Occipital lobe (tissue), 2 donors: ENCODE measurements around the gene DNAJC7. TPM values are rescaled to one million over a fixed set of nuclear protein-coding genes. Genes with fewer than 3 reads are reported as not detected.
"Not testable (repeated sequence)": the region's sequence is repeated elsewhere in the genome, so short reads cannot be mapped to it uniquely, and the experiment has no call there.

Experiments used
- DNase-seq: peaks from one replicate; lab custom pipeline; 2025; lab: John Stamatoyannopoulos, UW
- total RNA-seq: library from RNA; depleted of rRNA; stranded (reverse); fragments of >200 nt; gene quantifications from one replicate; pipeline ENCODE4 v1.2.3, GENCODE V29; 2014

The DNAJC7 gene
- total RNA-seq, 1 donor from 2014 or later: 78.0 TPM

GRCh38 chr17:41957869-41958439, 59.3 kb downstream of the DNAJC7 start:
- no peak for DNase-seq

- no peak for DNase-seq
Observed at GRCh38 chr17:41957031-41957868, 60.0 kb downstream of the DNAJC7 start.

GRCh38 chr17:41956522-41956921, 60.7 kb downstream of the DNAJC7 start:
- no peak for DNase-seq

- DNase-seq: no peak
Observed at GRCh38 chr17:41948762-41949460, 68.3 kb downstream of the DNAJC7 start.

DNA sequence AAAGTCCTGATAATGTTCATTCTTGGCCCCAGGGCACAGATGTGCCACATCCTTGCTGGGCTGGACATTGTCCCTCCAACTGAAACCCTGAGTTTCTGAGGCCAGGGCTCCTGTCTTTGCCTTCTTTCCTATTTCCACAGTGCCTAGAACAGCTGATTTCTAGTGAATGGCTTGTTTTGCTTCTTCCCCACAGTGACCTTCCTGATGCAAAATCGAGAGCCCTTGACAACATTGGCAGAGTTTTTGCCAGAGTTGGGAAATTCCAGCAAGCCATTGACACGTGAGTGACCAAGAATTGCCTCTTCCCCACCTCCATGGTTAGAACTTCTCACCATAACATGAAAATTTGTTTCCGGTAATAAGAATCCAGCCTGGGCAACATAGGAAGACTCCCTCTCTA, 72.3 kb downstream of the DNAJC7 start:
- no peak for DNase-seq

- no peak for DNase-seq
Observed at GRCh38 chr17:41943492-41943891, 73.7 kb downstream of the DNAJC7 start.

DNA sequence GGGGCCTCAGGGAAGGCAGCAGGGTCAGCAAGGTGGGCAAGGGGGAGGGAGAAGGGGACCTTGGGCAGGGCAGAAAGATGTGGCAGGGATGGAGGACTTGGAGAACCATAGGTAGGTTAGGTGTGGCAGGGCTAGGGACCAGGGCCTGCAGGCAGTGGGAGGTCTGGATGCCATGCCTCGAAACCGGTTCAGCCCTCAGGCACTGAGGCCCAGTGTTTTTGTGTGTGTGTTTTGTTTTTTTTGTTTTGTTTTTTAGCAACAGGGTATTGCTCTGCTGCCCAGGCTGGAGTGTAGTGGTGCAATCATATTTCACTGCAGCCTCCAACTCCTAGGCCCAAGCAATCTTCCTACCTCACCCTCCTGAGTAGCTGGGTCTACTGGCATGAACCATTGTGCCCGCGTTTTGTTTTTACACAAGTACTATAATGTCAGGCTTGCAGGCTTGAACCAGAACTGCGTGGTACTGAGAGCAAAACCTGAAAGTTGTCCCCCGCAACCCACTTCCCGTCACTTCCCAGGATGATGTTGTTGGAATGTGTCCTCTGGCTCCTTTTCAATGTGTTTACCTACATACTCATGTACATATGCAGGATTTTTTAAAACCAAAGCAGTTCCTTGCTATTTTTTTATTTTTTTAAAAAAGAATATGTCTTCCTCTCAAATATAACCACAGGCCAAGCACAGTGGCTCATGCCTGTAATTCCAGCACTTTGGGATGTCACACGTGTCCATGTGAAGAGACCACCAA, 74.4 kb downstream of the DNAJC7 start:
- no peak for DNase-seq

DNA sequence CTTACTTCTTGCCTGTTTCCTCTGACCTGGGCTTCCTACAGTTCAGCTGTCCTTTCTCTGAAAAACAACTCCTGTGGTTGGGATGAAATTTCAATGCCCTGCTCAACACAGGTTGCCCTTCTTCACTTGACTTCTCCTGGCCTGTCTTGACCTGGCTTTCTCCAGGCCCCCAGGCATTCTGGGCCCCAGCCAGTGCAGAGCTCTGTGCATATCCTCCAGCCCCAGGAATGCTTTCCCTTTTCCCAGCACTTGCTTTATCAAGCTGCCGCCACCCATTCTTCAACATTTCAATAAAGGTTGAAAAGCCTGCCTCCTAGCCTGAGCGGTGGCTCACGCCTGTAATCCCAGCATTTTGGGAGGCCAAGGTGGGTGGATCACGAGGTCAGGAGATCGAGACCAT, 76.1 kb downstream of the DNAJC7 start:
- DNase-seq: no peak

GRCh38 chr17:41939693-41940090, 77.5 kb downstream of the DNAJC7 start:
- no peak for DNase-seq

DNA sequence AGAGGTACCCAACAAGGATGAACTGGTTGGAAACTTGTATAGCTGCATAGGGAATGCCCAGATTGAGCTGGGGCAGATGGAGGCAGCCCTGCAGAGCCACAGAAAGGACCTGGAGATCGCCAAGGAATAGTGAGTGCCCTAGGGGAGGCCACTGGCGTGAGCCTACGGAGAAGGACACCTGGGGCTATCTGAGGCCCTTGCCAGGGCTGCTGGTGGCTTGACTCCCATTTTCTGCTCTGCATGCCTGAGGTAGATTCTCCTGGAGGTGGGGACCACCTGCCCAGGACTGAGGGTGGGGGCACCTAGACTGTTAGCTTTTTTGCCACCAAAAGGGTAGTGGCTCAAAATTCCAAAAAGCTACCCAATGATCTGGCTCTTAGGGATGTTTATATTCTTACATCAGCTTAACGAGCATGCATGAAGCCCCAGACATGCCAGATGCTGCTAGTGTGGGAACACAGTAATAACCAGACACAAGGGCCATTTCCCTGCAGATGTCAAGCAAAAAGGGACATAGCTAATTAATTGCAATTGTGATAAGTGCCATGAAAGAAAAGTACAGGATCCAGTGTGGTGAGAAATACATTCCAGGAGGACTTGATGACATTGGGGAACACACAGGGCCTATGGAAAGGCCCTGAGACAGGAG, 78.1 kb downstream of the DNAJC7 start:
- no peak for DNase-seq

DNA sequence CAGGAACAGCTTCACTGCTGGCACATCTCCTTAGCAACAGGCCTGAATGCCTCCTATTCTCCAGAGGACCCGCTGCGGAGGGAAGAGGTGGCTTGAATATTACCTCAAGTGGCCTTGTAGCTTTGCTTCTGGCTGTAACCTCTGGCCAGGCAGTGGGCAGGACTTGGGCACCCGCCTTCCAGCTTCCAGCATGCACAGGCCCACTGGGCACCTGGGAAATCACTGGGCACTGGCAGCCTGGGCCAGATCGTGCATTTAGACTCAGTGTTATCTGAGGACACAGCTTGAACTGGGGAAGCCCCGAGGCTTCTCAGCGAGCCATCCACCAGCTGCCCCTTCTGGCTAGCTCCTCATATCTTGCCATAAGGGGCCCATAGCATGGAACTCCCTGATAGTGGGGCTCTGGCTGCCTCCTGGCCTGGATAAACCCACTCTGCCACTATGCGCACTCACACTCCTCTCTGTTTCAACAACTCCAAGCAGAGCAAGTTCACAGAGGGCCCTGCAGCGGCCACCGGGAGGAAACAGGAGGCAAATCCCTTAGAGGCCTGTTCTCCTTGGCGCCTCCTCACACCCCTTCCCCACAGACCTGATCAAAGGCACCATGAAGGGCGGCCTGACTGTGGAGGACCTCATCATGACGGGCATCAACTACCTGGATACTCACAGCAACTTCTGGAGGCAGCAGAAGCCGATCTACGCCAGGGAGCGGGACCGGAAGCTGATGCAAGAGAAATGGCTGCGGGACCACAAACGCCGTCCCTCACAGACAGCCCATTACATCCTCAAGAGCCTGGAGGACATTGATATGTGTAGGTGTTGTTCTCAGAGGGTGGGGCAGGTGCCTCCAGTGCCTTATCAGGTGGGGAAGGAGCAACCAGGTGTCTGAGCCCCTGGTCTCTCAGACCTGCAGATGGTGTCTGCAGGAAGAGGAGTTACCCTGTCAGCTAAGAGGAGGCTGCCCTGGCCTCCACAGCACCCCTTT, 79.0 kb downstream of the DNAJC7 start:
- no peak for DNase-seq

GRCh38 chr17:41935641-41936040, 81.6 kb downstream of the DNAJC7 start:
- DNase-seq: no peak

DNA sequence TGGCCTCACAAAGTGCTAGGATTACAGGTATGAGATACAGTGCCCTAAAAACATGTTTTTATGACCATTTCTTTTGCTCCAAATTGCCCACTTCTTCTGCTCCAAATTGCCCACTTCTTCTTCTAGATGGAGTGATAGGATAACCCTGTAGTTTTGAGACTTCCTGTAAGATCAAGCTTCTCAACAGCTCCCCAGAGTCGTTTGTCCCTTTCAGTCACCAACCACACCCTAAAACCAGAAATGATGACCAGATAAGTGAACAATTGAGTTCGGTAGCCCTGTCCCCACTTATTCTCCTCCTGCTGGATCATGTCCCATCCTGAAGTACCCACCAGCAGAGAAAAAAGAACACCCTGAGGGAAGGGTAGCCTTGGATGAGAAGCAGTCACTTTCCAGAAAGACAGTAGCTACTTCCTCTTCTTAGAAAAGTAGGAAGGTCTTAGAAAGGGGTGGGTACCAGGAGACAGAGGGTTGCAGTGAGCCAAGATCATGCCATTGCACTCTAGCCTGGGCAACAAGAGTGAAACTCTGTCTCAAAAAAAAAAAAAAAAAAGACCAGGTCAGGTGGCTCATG, 84.3 kb downstream of the DNAJC7 start:
- no peak for DNase-seq

DNA sequence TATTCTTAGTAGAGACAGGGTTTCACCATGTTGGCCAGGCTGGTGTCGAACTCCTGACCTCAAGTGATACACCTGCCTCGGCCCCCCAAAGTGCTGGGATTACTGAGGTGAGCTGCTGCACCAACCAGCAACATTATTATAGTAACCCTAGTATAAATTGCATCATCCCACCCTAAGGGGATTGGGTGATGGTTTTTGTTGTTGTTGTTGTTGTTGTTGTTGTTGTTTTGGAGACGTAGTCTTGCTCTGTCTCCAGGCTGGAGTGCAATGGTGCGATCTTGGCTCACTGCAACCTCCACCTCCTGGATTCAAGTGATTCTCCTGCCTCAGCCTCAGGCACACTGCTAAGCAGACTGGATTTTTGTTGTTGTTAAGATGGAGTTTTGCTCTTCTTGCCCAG, 85.5 kb downstream of the DNAJC7 start:
- DNase-seq: not testable (repeated sequence)

GRCh38 chr17:41930833-41931156, 86.4 kb downstream of the DNAJC7 start:
- DNase-seq: not testable (repeated sequence)

DNA sequence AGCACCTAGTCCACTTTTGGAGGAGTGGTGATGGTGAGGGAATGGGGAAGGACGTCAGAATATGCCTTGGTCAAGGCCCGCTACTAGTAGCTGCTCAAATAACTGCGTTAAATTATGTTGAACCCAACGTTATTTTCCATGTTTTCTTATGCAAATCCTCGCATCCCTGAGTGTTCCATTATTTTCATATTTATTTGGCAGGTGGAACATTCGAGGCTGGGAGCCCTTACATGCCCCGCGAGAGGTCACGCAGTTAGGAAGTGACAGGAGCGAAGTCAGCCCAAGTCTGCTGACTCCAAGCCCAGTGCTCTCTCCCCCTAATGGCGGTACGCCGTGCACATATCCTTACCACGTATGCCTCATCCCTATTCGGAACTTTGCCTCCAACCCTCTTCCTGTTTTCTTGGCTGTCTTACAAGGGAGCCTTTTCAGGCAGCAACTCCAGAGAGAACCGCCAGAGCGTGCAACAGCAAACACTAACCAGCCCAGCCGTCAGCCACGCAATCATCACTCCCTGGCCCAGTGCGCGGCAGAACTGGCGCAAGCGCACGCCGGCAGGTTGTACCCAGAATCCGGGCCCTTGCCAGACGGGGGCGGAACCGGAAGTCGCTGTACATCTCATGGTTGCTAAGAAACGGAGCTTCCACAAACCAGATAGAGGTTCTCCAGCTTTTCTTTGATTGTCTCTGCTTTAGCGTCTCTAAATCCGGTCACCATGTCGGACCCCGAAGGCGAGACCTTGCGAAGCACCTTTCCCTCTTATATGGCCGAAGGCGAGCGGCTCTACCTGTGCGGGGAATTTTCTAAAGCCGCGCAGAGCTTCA, 87.0 kb downstream of the DNAJC7 start, which contains the start of gene ODAD4:
TSS of gene ODAD4 (plus strand) at position 609 of the 824 bp plus-strand sequence. CDS start at position 716, 107 bp downstream.
- peak; percentile 94 for DNase-seq

DNA sequence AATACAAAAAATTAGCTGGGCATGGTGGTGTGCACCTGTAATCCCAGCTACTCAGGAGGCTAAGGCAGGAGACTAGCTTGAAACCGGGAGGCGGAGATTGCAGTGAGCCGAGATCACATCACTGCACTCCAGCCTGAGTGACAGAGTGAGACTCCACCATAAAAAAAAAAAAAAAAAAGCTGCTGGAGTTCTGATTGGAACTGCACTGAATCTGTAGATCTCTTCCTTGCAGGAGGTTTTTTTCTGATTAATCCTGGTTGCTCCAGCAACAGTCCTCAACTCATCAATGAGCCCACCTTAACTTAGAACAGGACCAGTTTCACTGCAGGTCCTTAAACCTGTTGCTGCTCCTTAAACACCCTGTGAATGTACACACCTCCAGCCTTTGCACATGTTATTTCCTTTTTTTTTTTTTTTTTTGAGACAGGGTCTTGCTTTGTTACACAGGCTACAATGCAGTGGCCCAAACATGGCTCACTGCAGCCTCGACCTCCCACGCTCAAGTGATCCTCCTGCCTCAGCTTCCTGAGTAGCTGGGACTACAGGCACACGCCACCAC, 88.5 kb downstream of the DNAJC7 start:
- DNase-seq: no peak
